HepG2 (cell line): ENCODE data around the gene RIMKLB. TPM values are rescaled to one million over a fixed set of nuclear protein-coding genes. Genes with fewer than 3 reads are reported as not detected.

ENCODE experiments used
- ATAC-seq: fragments of 200-7000 bp; cut with Tn5 transposase; 3 replicates; pipeline ENCODE4 v1.9.1; 2020; ENCODE audit warnings: mild to moderate bottlenecking, moderate library complexity
- BruUV-seq: library from RNA; stranded (reverse); fragments of 400-500 nt; replicated peaks from 2 replicates; lab custom pipeline; 2021; lab: Mats Ljungman, UMichigan
- CTCF ChIA-PET: fragments of 300-600 bp; formaldehyde crosslinking; extraction: SDS; loops from one replicate; lab custom pipeline; 2021; ENCODE audit warnings: low total read pairs, inconsistent platforms, low intra/inter-chr PET ratio; lab: Yijun Ruan, JAX
- POLR2A ChIA-PET: fragments of 350-600 bp; sonication (Branson Sonifier 250); formaldehyde crosslinking; loops from one replicate; lab custom pipeline; 2020; ENCODE audit warnings: antibody characterized with exemption, inconsistent platforms; lab: Yijun Ruan, JAX
- DNase-seq: peaks from one replicate; pipeline ENCODE4 v3.0.0-alpha.2; 2015; ENCODE audit warnings: low spot score
- FAIRE-seq: peaks from 3 replicates; lab custom pipeline; 2011; peaks lifted over from hg19 to GRCh38; lab: Jason Lieb, UNC
- H2AFZ ChIP-seq: one replicate; pipeline ENCODE4 v1.6.1; 2011; ENCODE audit warnings: low read length, inconsistent platforms
- H3K27ac ChIP-seq: fragments of 300-600 bp; 3 replicates; pipeline ENCODE4 v1.8.0; 2011; ENCODE audit warnings: mixed run types, mild to moderate bottlenecking, mixed read lengths, low read length, inconsistent platforms; ENCODE audit not compliant: insufficient read depth; ENCODE audit errors: extremely low read length
- H3K27me3 ChIP-seq, 2 experiments: fragments of 200-600 bp in 1 of 2; 2 replicates in 1 of 2; 3 replicates in 1 of 2; pipeline versions ENCODE4 v1.6.0 to v1.8.0; 2011; ENCODE audit warnings: low read length in 2 of 2, mild to moderate bottlenecking in 2 of 2, moderate library complexity in 2 of 2, inconsistent platforms in 1 of 2; ENCODE audit not compliant: insufficient read depth in 2 of 2, control insufficient read depth in 1 of 2
- H3K36me3 ChIP-seq, 2 experiments: fragments of 200-600 bp in 1 of 2; replicated peaks in 1 of 2; 2 replicates in 1 of 2; 3 replicates in 1 of 2; pipeline versions ENCODE4 v1.5.1 to v1.8.0; 2011; ENCODE audit warnings: low read length in 2 of 2, inconsistent platforms in 1 of 2; ENCODE audit not compliant: insufficient read depth in 2 of 2, control insufficient read depth in 1 of 2
- H3K4me1 ChIP-seq: 2 replicates; pipeline ENCODE4 v1.5.1; 2012; ENCODE audit warnings: low read length, inconsistent platforms; ENCODE audit not compliant: insufficient read depth
- H3K4me2 ChIP-seq: 2 replicates; pipeline ENCODE4 v1.6.0; 2011; ENCODE audit warnings: low read depth, low read length, inconsistent platforms
- H3K4me3 ChIP-seq, 3 experiments: fragments of 200-600 bp in 1 of 3; sonication (generic), shearing (Covaris generic) in 1 of 3; replicated peaks in 1 of 3; 2 replicates each; pipeline ENCODE4 v1.5.1; 2011 to 2016; ENCODE audit warnings: low read length in 3 of 3, inconsistent platforms in 2 of 3, low read depth in 2 of 3, mild to moderate bottlenecking in 2 of 3, control low read depth in 1 of 3, mixed read lengths in 1 of 3; ENCODE audit not compliant: insufficient read depth in 1 of 3
- H3K79me2 ChIP-seq: one replicate; pipeline ENCODE4 v1.6.1; 2011; ENCODE audit warnings: low read length, inconsistent platforms; ENCODE audit not compliant: insufficient read depth
- H3K9ac ChIP-seq: 2 replicates; pipeline ENCODE4 v1.6.0; 2011; ENCODE audit warnings: mild to moderate bottlenecking, low read depth, low read length, inconsistent platforms; ENCODE audit not compliant: insufficient read depth
- H3K9me3 ChIP-seq: 2 replicates; pipeline ENCODE4 v1.5.1; 2012; ENCODE audit warnings: mild to moderate bottlenecking, low read length
- H4K20me1 ChIP-seq: 2 replicates; pipeline ENCODE4 v1.6.0; 2011; ENCODE audit warnings: inconsistent platforms, mild to moderate bottlenecking, low read length, moderate library complexity; ENCODE audit not compliant: insufficient read depth
- CREM ChIP-seq, 2 experiments: sonication (generic) in 1 of 2; formaldehyde crosslinking in 1 of 2; IDR thresholded peaks; 2 replicates each; pipeline versions ENCODE4 v1.4.0 to v1.6.1; 2016 to 2020; ENCODE audit warnings: antibody characterized with exemption in 1 of 2, mild to moderate bottlenecking in 1 of 2, missing genetic modification reagents in 1 of 2
- HES4 ChIP-seq: sonication (generic); formaldehyde crosslinking; IDR thresholded peaks from 2 replicates; pipeline ENCODE4 v1.9.0; 2021; ENCODE audit warnings: mild to moderate bottlenecking, missing genetic modification reagents, borderline replicate concordance
- RCOR2 ChIP-seq: IDR thresholded peaks from 2 replicates; pipeline ENCODE4 v1.6.1; 2016; ENCODE audit warnings: missing biosample characterization, missing genetic modification reagents
- TCF7 ChIP-seq: sonication (generic); IDR thresholded peaks from 2 replicates; pipeline ENCODE4 v1.6.1; 2016; ENCODE audit warnings: antibody characterized with exemption, low read depth
- YEATS2 ChIP-seq: sonication (generic); formaldehyde crosslinking; IDR thresholded peaks from 2 replicates; pipeline ENCODE4 v1.4.0; 2020; ENCODE audit warnings: missing genetic modification reagents, borderline replicate concordance
- ZC3H13 ChIP-seq: sonication (generic); formaldehyde crosslinking; IDR thresholded peaks from 2 replicates; pipeline ENCODE4 v1.8.1; 2023; ENCODE audit warnings: mild to moderate bottlenecking, missing genetic modification reagents, moderate library complexity
- ZNF460 ChIP-seq: sonication (generic); formaldehyde crosslinking; IDR thresholded peaks from 2 replicates; pipeline ENCODE4 v1.5.1; 2020; ENCODE audit warnings: missing genetic modification reagents, mild to moderate bottlenecking, borderline replicate concordance
- WGBS: methylation state at CpG from one replicate; pipeline ENCODE4 v1.1.6; 2017; ENCODE audit warnings: low lambda C conversion rate; 5-methylcytosine and 5-hydroxymethylcytosine counted together
- in situ Hi-C: cut with HindIII; loops from 2 replicates; pipeline ENCODE4 v1.10.0; 2017; ENCODE audit warnings: low pct_unique_long_range_greater_than_20kb; ENCODE audit not compliant: extremely low pct_ligation_motif_present
- intact Hi-C: fragments of 100-400 bp; cut with micrococcal nuclease; formaldehyde crosslinking; loops from one replicate; pipeline ENCODE4 v1.10.0; 2022; ENCODE audit not compliant: unreplicated experiment
- polyA plus RNA-seq, 8 experiments: library from polyadenylated mRNA; depleted of rRNA in 3 of 8; stranded (reverse) in 7 of 8; unstranded in 1 of 8; fragments of >200 nt; fragmentation: Illumina TruSeq in 4 of 8; extraction: Trizol in 4 of 8; gene quantifications; 2 replicates each; pipeline versions ENCODE4 v1.2.1 to v1.2.3, GENCODE V29; 2011 to 2016; ENCODE audit warnings: low read depth in 4 of 8, missing spikeins in 1 of 8, mixed read lengths in 1 of 8; ENCODE audit not compliant: insufficient read depth in 1 of 8
- total RNA-seq, 5 experiments: library from RNA; depleted of rRNA; stranded (reverse); fragments of >200 nt; fragmentation: Illumina TruSeq; extraction: Trizol; gene quantifications; 2 replicates each; pipeline ENCODE4 v1.2.3, GENCODE V29; 2016; ENCODE audit warnings: low read depth in 1 of 5
- TF ChIP-seq, protein P1 (sequence below): sonication (generic); formaldehyde crosslinking; IDR thresholded peaks from 2 replicates; pipeline ENCODE4 v1.5.1; 2020; ENCODE audit warnings: missing genetic modification reagents, mild to moderate bottlenecking, borderline replicate concordance
- TF ChIP-seq, protein P2 (sequence below): sonication (generic); formaldehyde crosslinking; IDR thresholded peaks from 2 replicates; pipeline ENCODE4 v1.5.0; 2020; ENCODE audit warnings: mild to moderate bottlenecking, low read depth, missing genetic modification reagents, borderline replicate concordance
- TF ChIP-seq, protein P3 (sequence below): sonication (generic); formaldehyde crosslinking; IDR thresholded peaks from 2 replicates; pipeline ENCODE4 v1.5.1; 2020; ENCODE audit warnings: missing genetic modification reagents, mild to moderate bottlenecking, borderline replicate concordance
- TF ChIP-seq, protein P4 (sequence below): sonication (generic); formaldehyde crosslinking; IDR thresholded peaks from 2 replicates; pipeline ENCODE4 v1.4.0; 2020; ENCODE audit warnings: missing genetic modification reagents
- TF ChIP-seq, protein P5 (sequence below): sonication (generic); formaldehyde crosslinking; IDR thresholded peaks from 2 replicates; pipeline ENCODE4 v1.4.0; 2020; ENCODE audit warnings: missing genetic modification reagents
- TF ChIP-seq, protein P6 (sequence below): sonication (generic); formaldehyde crosslinking; IDR thresholded peaks from 2 replicates; pipeline ENCODE4 v1.5.0; 2020; ENCODE audit warnings: missing genetic modification reagents

Gene RIMKLB
- total and polyA plus RNA-seq, 2 of the 13 experiments (the other 11 are each of a cell fraction or from before 2014, with no cell fraction given) = 0.33 to 0.40 TPM

DNA sequence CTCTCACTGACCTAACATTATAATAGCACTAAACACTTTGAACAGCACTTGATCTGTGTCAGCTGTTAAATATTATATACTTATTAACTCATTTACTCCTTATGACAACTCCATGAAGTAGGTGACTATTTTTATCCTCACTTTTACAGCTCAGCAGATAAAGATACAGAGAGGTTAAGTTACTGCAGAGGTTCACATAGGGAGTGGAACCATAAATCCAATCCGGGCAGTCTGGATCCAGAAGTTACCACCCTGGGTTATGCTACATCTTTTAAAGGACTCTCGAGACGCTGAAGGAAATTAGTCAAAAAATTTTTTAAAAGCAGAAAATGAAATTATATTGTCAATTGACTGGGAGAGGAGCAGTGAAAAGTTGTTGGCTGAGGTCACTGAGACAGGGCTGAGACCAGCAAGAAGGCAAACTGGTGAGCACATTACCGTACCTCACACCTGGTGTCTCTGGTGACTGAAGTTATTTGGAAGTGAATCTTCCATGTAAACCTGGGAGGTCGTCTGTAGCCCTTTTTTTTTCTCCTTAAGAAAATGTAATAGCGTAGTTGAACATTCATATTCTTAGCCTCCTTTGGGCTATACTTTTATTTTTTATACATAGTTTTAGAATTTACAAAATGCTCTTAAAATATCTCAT lies 1.2 kb upstream of the RIMKLB start:
- Histone ChIP-seq H3K9me3 (no peaks in the 10 kb centered on the region), H3K4me3 (0 out of 6 replicates have a peak overlapping the region, but pooled peaks of 1 of the 3 experiments have one; percentile 75), H3K36me3 (no peaks in the 10 kb centered on the region), H3K27ac (no peak overlapping the region), H3K4me2 (0 out of 2 replicates have a peak overlapping the region, but pooled peaks have one; percentile 79), H3K79me2 (no peaks in the 10 kb centered on the region), H2AFZ (no peak overlapping the region), H3K4me1 (peaks cover 8% of the 10 kb centered on the region), H3K9ac (no peak overlapping the region), H3K27me3 (peaks cover 3 to 42% of the 10 kb centered on the region in 2 experiments; a peak in 3 of 5 replicates), H4K20me1 (no peaks in the 10 kb centered on the region)
- no TSS peak for BruUV-seq
- POLR2A ChIA-PET = no interaction called here
- CTCF ChIA-PET = no interaction called here
- DNase-seq (no peak), ATAC-seq (no peak; the same call in 2 of the 3 replicates), FAIRE-seq (no peak)
- 11% methylated on average over 6 of the region's 6 CpGs for WGBS
- intact Hi-C loops = no loop called here
- in situ Hi-C loops = no loop called here
- no peak for TF ChIP-seq YEATS2 (CRISPR knock-in tag)
- TF ChIP-seq, protein P1, sequence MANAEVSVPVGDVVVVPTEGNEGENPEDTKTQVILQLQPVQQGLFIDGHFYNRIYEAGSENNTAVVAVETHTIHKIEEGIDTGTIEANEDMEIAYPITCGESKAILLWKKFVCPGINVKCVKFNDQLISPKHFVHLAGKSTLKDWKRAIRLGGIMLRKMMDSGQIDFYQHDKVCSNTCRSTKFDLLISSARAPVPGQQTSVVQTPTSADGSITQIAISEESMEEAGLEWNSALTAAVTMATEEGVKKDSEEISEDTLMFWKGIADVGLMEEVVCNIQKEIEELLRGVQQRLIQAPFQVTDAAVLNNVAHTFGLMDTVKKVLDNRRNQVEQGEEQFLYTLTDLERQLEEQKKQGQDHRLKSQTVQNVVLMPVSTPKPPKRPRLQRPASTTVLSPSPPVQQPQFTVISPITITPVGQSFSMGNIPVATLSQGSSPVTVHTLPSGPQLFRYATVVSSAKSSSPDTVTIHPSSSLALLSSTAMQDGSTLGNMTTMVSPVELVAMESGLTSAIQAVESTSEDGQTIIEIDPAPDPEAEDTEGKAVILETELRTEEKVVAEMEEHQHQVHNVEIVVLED (CRISPR knock-in tag) = no peak
- TF ChIP-seq RCOR2 (CRISPR knock-in tag) = no peak
- TF ChIP-seq, protein P2, sequence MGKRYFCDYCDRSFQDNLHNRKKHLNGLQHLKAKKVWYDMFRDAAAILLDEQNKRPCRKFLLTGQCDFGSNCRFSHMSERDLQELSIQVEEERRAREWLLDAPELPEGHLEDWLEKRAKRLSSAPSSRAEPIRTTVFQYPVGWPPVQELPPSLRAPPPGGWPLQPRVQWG (CRISPR knock-in tag) = no peak
- no peak for TF ChIP-seq ZNF460 (CRISPR knock-in tag)
- no peak for TF ChIP-seq TCF7
- TF ChIP-seq, protein P3, sequence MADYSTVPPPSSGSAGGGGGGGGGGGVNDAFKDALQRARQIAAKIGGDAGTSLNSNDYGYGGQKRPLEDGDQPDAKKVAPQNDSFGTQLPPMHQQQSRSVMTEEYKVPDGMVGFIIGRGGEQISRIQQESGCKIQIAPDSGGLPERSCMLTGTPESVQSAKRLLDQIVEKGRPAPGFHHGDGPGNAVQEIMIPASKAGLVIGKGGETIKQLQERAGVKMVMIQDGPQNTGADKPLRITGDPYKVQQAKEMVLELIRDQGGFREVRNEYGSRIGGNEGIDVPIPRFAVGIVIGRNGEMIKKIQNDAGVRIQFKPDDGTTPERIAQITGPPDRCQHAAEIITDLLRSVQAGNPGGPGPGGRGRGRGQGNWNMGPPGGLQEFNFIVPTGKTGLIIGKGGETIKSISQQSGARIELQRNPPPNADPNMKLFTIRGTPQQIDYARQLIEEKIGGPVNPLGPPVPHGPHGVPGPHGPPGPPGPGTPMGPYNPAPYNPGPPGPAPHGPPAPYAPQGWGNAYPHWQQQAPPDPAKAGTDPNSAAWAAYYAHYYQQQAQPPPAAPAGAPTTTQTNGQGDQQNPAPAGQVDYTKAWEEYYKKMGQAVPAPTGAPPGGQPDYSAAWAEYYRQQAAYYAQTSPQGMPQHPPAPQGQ = no peak
- no peak for TF ChIP-seq HES4
- TF ChIP-seq, protein P4, sequence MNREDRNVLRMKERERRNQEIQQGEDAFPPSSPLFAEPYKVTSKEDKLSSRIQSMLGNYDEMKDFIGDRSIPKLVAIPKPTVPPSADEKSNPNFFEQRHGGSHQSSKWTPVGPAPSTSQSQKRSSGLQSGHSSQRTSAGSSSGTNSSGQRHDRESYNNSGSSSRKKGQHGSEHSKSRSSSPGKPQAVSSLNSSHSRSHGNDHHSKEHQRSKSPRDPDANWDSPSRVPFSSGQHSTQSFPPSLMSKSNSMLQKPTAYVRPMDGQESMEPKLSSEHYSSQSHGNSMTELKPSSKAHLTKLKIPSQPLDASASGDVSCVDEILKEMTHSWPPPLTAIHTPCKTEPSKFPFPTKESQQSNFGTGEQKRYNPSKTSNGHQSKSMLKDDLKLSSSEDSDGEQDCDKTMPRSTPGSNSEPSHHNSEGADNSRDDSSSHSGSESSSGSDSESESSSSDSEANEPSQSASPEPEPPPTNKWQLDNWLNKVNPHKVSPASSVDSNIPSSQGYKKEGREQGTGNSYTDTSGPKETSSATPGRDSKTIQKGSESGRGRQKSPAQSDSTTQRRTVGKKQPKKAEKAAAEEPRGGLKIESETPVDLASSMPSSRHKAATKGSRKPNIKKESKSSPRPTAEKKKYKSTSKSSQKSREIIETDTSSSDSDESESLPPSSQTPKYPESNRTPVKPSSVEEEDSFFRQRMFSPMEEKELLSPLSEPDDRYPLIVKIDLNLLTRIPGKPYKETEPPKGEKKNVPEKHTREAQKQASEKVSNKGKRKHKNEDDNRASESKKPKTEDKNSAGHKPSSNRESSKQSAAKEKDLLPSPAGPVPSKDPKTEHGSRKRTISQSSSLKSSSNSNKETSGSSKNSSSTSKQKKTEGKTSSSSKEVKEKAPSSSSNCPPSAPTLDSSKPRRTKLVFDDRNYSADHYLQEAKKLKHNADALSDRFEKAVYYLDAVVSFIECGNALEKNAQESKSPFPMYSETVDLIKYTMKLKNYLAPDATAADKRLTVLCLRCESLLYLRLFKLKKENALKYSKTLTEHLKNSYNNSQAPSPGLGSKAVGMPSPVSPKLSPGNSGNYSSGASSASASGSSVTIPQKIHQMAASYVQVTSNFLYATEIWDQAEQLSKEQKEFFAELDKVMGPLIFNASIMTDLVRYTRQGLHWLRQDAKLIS = no peak
- TF ChIP-seq CREM (IDR thresholded peaks at IDR 0.05) = no peak
- TF ChIP-seq CREM (CRISPR knock-in tag; IDR thresholded peaks at IDR 0.05) = no peak
- TF ChIP-seq ZC3H13 = no peak
- TF ChIP-seq, protein P5, sequence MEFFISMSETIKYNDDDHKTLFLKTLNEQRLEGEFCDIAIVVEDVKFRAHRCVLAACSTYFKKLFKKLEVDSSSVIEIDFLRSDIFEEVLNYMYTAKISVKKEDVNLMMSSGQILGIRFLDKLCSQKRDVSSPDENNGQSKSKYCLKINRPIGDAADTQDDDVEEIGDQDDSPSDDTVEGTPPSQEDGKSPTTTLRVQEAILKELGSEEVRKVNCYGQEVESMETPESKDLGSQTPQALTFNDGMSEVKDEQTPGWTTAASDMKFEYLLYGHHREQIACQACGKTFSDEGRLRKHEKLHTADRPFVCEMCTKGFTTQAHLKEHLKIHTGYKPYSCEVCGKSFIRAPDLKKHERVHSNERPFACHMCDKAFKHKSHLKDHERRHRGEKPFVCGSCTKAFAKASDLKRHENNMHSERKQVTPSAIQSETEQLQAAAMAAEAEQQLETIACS (CRISPR knock-in tag) = no peak
- TF ChIP-seq, protein P6, sequence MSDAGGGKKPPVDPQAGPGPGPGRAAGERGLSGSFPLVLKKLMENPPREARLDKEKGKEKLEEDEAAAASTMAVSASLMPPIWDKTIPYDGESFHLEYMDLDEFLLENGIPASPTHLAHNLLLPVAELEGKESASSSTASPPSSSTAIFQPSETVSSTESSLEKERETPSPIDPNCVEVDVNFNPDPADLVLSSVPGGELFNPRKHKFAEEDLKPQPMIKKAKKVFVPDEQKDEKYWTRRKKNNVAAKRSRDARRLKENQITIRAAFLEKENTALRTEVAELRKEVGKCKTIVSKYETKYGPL = no peak
